Panc1 (cell line): Measurements from ENCODE around the gene SH2D3C. TPM values are rescaled to one million over a fixed set of nuclear protein-coding genes. Genes with fewer than 3 reads are reported as not detected.

Source experiments
- ATAC-seq: fragments of 200-7000 bp; cut with Tn5 transposase; 2 replicates; pipeline ENCODE4 v1.9.1; 2020; ENCODE audit warnings: mild to moderate bottlenecking, moderate library complexity
- BruUV-seq: library from RNA; stranded (reverse); fragments of 400-500 nt; replicated peaks from 2 replicates; lab custom pipeline; 2021; lab: Mats Ljungman, UMichigan
- CTCF ChIA-PET: fragments of 300-600 bp; sonication (Branson Sonifier 250); formaldehyde crosslinking; loops from one replicate; lab custom pipeline; 2022; ENCODE audit warnings: antibody characterized with exemption; lab: Charles Lee
- POLR2A ChIA-PET: fragments of 300-600 bp; sonication (Branson Sonifier 250); formaldehyde crosslinking; loops from one replicate; lab custom pipeline; 2022; ENCODE audit warnings: antibody characterized with exemption; lab: Charles Lee
- DNase-seq: peaks from one replicate; pipeline ENCODE4 v3.0.0-alpha.2; 2010; ENCODE audit warnings: low read depth, low spot score
- H3K27ac ChIP-seq: 2 replicates; pipeline ENCODE4 v1.5.1; 2011; ENCODE audit warnings: mild to moderate bottlenecking, low read length, inconsistent platforms
- H3K27me3 ChIP-seq: fragments of 200-500 bp; sonication (Bioruptor generic); 2 replicates; pipeline ENCODE4 v1.6.0; 2014; ENCODE audit warnings: low read length, inconsistent platforms; ENCODE audit not compliant: control insufficient read depth, insufficient read depth
- H3K36me3 ChIP-seq: fragments of 200-500 bp; sonication (Bioruptor generic); 2 replicates; pipeline ENCODE4 v1.5.1; 2014; ENCODE audit warnings: inconsistent platforms, mild to moderate bottlenecking, low read length, moderate library complexity; ENCODE audit not compliant: control insufficient read depth, insufficient read depth
- H3K4me1 ChIP-seq: 2 replicates; pipeline ENCODE4 v1.5.1; 2011; ENCODE audit warnings: inconsistent platforms, mild to moderate bottlenecking, low read length, moderate library complexity; ENCODE audit not compliant: control insufficient read depth, insufficient read depth
- H3K4me3 ChIP-seq, 2 experiments: 2 replicates each; pipeline ENCODE4 v1.5.1; 2011 to 2012; ENCODE audit warnings: low read depth in 2 of 2, low read length in 2 of 2, mild to moderate bottlenecking in 2 of 2, inconsistent platforms in 1 of 2, moderate library complexity in 1 of 2
- H3K9me3 ChIP-seq: fragments of 200-500 bp; sonication (Bioruptor generic); 2 replicates; pipeline ENCODE4 v1.5.1; 2014; ENCODE audit warnings: low read depth, mild to moderate bottlenecking, inconsistent platforms, low read length, moderate library complexity; ENCODE audit not compliant: control insufficient read depth, insufficient read depth
- CTCF ChIP-seq: fragments of 450-650 bp; IDR thresholded peaks from 2 replicates; pipeline ENCODE4 v1.5.1; 2017; ENCODE audit warnings: mild to moderate bottlenecking
- POLR2AphosphoS5 ChIP-seq: IDR thresholded peaks from 2 replicates; pipeline ENCODE4 v1.6.1; 2012; ENCODE audit warnings: mild to moderate bottlenecking, low read depth, low read length, moderate library complexity
- REST ChIP-seq, 2 experiments: IDR thresholded peaks; 2 replicates each; pipeline ENCODE4 v1.6.1; 2011 to 2012; ENCODE audit warnings: low read depth in 2 of 2, control low read depth in 1 of 2, low read length in 1 of 2, mild to moderate bottlenecking in 1 of 2, moderate library complexity in 1 of 2; ENCODE audit not compliant: insufficient read depth in 1 of 2
- SIN3A ChIP-seq: IDR thresholded peaks from 2 replicates; pipeline ENCODE4 v1.6.1; 2012; ENCODE audit warnings: low read depth, mild to moderate bottlenecking, low read length, moderate library complexity, borderline replicate concordance; ENCODE audit not compliant: insufficient read depth
- TCF7L2 ChIP-seq: IDR thresholded peaks from 2 replicates; pipeline ENCODE4 v1.6.1; 2011; ENCODE audit warnings: mild to moderate bottlenecking, low read depth, low read length, inconsistent platforms
- in situ Hi-C: cut with HindIII; loops from 2 replicates; pipeline ENCODE4 v1.10.0; 2016; ENCODE audit warnings: low sequenced_read_pairs, low pct_unique_long_range_greater_than_20kb
- intact Hi-C: fragments of 100-400 bp; cut with micrococcal nuclease; formaldehyde crosslinking; loops from one replicate; pipeline ENCODE4 v1.10.0; 2022; ENCODE audit not compliant: unreplicated experiment
- total RNA-seq: library from RNA; stranded (reverse); gene quantifications from one replicate; pipeline ENCODE4 v1.2.1, GENCODE V29; 2021; ENCODE audit not compliant: unreplicated experiment

SH2D3C gene
- total RNA-seq, 1 experiment from 2014 or later, result 0.49 TPM

- no peak overlapping the region for H3K4me3 ChIP-seq
- ATAC-seq (no peak), DNase-seq (no peak)
- no TSS peak for BruUV-seq
- H3K27me3 ChIP-seq, result no peaks in the 10 kb centered on the region
- no peak overlapping the region for H3K27ac ChIP-seq
- no peak for TF ChIP-seq TCF7L2
- TF ChIP-seq CTCF, result no peak
- no peak for TF ChIP-seq SIN3A
- TF ChIP-seq REST (IDR thresholded peaks at IDR 0.05; ENCODE audit: insufficient read depth in 1 of 2, low read depth in 2 of 2, low read length in 1 of 2), result no peak
- no peak for TF ChIP-seq POLR2AphosphoS5
- H3K9me3 ChIP-seq, result no peaks in the 10 kb centered on the region
- CTCF ChIA-PET, result interaction anchor here (0.7 kb wide), 1 partner anchor 8 kb away, joined by 4 read pairs; no protein-coding TSS in a partner anchor
- intact Hi-C loops, result no loop called here
- in situ Hi-C loops, result no loop called here
- POLR2A ChIA-PET, result no interaction called here
- no peaks in the 10 kb centered on the region for H3K4me1 ChIP-seq
- no peaks in the 10 kb centered on the region for H3K36me3 ChIP-seq
Measured at GRCh38 chr9:127773272-127773671, 5.2 kb downstream of the SH2D3C start.

- Histone ChIP-seq H3K9me3 (no peaks in the 10 kb centered on the region), H3K36me3 (no peaks in the 10 kb centered on the region), H3K4me3 (no peak overlapping the region), H3K27me3 (no peaks in the 10 kb centered on the region), H3K4me1 (no peaks in the 10 kb centered on the region), H3K27ac (no peak overlapping the region)
- TF ChIP-seq SIN3A, result no peak
- TF ChIP-seq CTCF, result no peak
- no peak for TF ChIP-seq POLR2AphosphoS5
- no peak for TF ChIP-seq TCF7L2
- no peak for TF ChIP-seq REST (IDR thresholded peaks at IDR 0.05; ENCODE audit: insufficient read depth in 1 of 2, low read depth in 2 of 2, low read length in 1 of 2)
- no peak for ATAC-seq
- intact Hi-C loops (no loop called here), in situ Hi-C loops (no loop called here)
- CTCF ChIA-PET, result interaction anchor here (1.2 kb wide), 1 partner anchor 38 kb away, joined by 3 read pairs; the partner anchor contains the start of gene TOR2A
- POLR2A ChIA-PET, result no interaction called here
- no peak for DNase-seq
- no TSS peak for BruUV-seq
Measured at GRCh38 chr9:127772603-127773002, 5.9 kb downstream of the SH2D3C start.
